ENCODE data around the gene SLC4A1.

GRCh38 chr17:44263345-44263902, 4.5 kb downstream of the SLC4A1 start:
- no peak for TF ChIP-seq EZH2 (IDR thresholded peaks at IDR 0.05; ENCODE audit: insufficient read depth, poor library complexity, severe bottlenecking)
- TF ChIP-seq EZH2phosphoT487 (IDR thresholded peaks at IDR 0.05; ENCODE audit: insufficient read depth, low read depth) = no peak
